A673 (cell line): ENCODE results near the gene EBF4. TPM values are rescaled to one million over a fixed set of nuclear protein-coding genes. Genes with fewer than 3 reads are reported as not detected.

ENCODE experiments used
- BruUV-seq: library from RNA; stranded (reverse); fragments of 400-500 nt; replicated peaks from 2 replicates; lab custom pipeline; 2021; lab: Mats Ljungman, UMichigan
- CTCF ChIA-PET: fragments of 300-600 bp; sonication (Branson Sonifier 250); formaldehyde crosslinking; loops from one replicate; lab custom pipeline; 2022; ENCODE audit warnings: antibody characterized with exemption; lab: Charles Lee
- POLR2A ChIA-PET: fragments of 300-600 bp; sonication (Branson Sonifier 250); formaldehyde crosslinking; loops from one replicate; lab custom pipeline; 2022; ENCODE audit warnings: antibody characterized with exemption; ENCODE audit not compliant: low non-redundant PET; lab: Charles Lee
- DNase-seq: peaks from one replicate; pipeline ENCODE4 v3.0.0-alpha.2; 2015; ENCODE audit warnings: low spot score
- H3K27ac ChIP-seq: fragments of 200-600 bp; sonication (generic); 2 replicates; pipeline ENCODE4 v1.5.1; 2016; ENCODE audit warnings: mixed run types, low read depth, mild to moderate bottlenecking, mixed read lengths, antibody characterized with exemption, low read length; ENCODE audit not compliant: poor library complexity, severe bottlenecking
- H3K27me3 ChIP-seq: fragments of 200-600 bp; sonication (generic); replicated peaks from 2 replicates; pipeline ENCODE4 v1.6.1; 2017; ENCODE audit warnings: mixed run types, low read depth, mild to moderate bottlenecking, mixed read lengths, antibody characterized with exemption, low read length; ENCODE audit not compliant: insufficient read depth, poor library complexity
- H3K36me3 ChIP-seq: fragments of 200-600 bp; sonication (generic); 2 replicates; pipeline ENCODE4 v1.6.1; 2016; ENCODE audit warnings: mixed run types, mild to moderate bottlenecking, mixed read lengths, antibody characterized with exemption, low read length; ENCODE audit not compliant: insufficient read depth, poor library complexity, severe bottlenecking
- H3K4me1 ChIP-seq: fragments of 200-600 bp; sonication (generic); 2 replicates; pipeline ENCODE4 v1.6.1; 2017; ENCODE audit warnings: mixed run types, mild to moderate bottlenecking, mixed read lengths, antibody characterized with exemption, low read length; ENCODE audit not compliant: insufficient read depth, poor library complexity, severe bottlenecking
- H3K4me3 ChIP-seq: fragments of 200-600 bp; sonication (generic); 2 replicates; pipeline ENCODE4 v1.5.1; 2016; ENCODE audit warnings: low read depth, mixed run types, mild to moderate bottlenecking, mixed read lengths, low read length; ENCODE audit not compliant: poor library complexity, severe bottlenecking
- H3K9me3 ChIP-seq: fragments of 200-600 bp; sonication (generic); 2 replicates; pipeline ENCODE4 v1.6.1; 2016; ENCODE audit warnings: mixed run types, low read depth, mild to moderate bottlenecking, mixed read lengths, antibody characterized with exemption, low read length; ENCODE audit not compliant: poor library complexity, severe bottlenecking
- EZH2 ChIP-seq: fragments of 200-600 bp; sonication (generic); IDR thresholded peaks from 2 replicates; pipeline ENCODE4 v1.6.1; 2017; ENCODE audit warnings: borderline replicate concordance, low read depth, mild to moderate bottlenecking, mixed read lengths, antibody characterized with exemption, low read length; ENCODE audit not compliant: poor library complexity, severe bottlenecking
- intact Hi-C: fragments of 100-400 bp; cut with micrococcal nuclease; formaldehyde crosslinking; loops from one replicate; pipeline ENCODE4 v1.10.0; 2022; ENCODE audit not compliant: unreplicated experiment
- total RNA-seq: library from RNA; stranded (reverse); gene quantifications from 2 replicates; pipeline ENCODE4 v1.2.3, GENCODE V29; 2021
- TF ChIP-seq, protein P1 (sequence below): fragments of 300-800, 200-600 bp; sonication (generic); conservative IDR thresholded peaks from 2 replicates; pipeline ENCODE4 v1.5.1; 2017; ENCODE audit warnings: low read depth, mild to moderate bottlenecking, antibody characterized with exemption, low read length, moderate library complexity, mixed read lengths

The EBF4 gene
- total RNA-seq, 1 experiment from 2014 or later = 0.52 TPM

DNA sequence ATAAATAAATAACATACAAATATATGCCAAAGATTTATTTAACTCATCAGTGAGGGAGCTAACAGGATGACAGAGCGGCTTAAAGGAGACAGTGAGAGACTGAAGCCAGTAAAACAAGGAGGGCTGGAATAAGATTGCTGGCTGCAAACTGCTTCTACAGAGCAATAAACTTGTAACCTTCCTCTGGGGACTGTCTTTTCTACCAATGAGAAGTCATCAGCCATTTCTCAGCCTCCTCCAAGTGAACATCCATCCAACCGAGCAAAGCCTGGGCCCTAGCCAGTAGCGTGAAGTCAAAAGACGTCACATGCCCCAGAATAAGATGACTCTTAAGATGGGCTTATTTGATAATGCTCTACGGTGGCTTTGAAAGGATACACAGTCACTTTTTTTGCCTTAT is 65.4 kb downstream of the EBF4 start:
- Histone ChIP-seq H3K9me3 (no peaks in the 10 kb centered on the region), H3K27me3 (peaks cover 5% of the 10 kb centered on the region), H3K36me3 (no peaks in the 10 kb centered on the region), H3K27ac (no peak overlapping the region), H3K4me3 (no peak overlapping the region), H3K4me1 (no peaks in the 10 kb centered on the region)
- CTCF ChIA-PET = no interaction called here
- TF ChIP-seq, protein P1, sequence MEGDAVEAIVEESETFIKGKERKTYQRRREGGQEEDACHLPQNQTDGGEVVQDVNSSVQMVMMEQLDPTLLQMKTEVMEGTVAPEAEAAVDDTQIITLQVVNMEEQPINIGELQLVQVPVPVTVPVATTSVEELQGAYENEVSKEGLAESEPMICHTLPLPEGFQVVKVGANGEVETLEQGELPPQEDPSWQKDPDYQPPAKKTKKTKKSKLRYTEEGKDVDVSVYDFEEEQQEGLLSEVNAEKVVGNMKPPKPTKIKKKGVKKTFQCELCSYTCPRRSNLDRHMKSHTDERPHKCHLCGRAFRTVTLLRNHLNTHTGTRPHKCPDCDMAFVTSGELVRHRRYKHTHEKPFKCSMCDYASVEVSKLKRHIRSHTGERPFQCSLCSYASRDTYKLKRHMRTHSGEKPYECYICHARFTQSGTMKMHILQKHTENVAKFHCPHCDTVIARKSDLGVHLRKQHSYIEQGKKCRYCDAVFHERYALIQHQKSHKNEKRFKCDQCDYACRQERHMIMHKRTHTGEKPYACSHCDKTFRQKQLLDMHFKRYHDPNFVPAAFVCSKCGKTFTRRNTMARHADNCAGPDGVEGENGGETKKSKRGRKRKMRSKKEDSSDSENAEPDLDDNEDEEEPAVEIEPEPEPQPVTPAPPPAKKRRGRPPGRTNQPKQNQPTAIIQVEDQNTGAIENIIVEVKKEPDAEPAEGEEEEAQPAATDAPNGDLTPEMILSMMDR = no peak
- no peak for TF ChIP-seq EZH2
- intact Hi-C loops = loop anchor here (2.0 kb wide), 1 partner anchor 95 kb away; no protein-coding TSS in a partner anchor
- POLR2A ChIA-PET = no interaction called here
- BruUV-seq = no TSS peak
- no peak for DNase-seq

DNA sequence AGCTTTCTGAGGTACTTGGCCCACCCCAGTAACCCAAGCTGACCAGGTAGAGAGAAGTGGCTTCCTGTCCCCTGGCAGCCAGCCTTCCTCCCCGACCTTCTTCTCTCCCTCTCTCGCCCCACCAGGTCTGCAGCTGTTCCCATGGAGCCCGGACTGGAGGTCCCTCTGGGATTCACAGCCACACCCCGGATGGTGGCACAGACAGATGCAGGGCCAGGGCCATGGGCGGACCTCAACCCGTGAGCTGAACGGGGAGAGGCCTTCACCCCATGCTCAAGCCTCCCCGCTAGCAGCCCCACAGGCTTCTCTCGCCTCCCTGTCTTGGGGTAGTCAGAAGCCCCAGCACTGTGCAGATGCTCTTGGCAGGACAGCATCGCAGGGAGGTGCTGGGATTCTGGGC is 66.6 kb downstream of the EBF4 start:
- intact Hi-C loops = no loop called here
- H3K4me3 ChIP-seq = no peak overlapping the region
- H3K27ac ChIP-seq = no peak overlapping the region
- CTCF ChIA-PET = no interaction called here
- H3K9me3 ChIP-seq = no peaks in the 10 kb centered on the region
- DNase-seq = no peak
- H3K36me3 ChIP-seq = no peaks in the 10 kb centered on the region
- POLR2A ChIA-PET = no interaction called here
- H3K27me3 ChIP-seq = no peaks in the 10 kb centered on the region
- BruUV-seq = no TSS peak
- no peaks in the 10 kb centered on the region for H3K4me1 ChIP-seq
- TF ChIP-seq, protein P1 = no peak
- TF ChIP-seq EZH2 = no peak

DNA sequence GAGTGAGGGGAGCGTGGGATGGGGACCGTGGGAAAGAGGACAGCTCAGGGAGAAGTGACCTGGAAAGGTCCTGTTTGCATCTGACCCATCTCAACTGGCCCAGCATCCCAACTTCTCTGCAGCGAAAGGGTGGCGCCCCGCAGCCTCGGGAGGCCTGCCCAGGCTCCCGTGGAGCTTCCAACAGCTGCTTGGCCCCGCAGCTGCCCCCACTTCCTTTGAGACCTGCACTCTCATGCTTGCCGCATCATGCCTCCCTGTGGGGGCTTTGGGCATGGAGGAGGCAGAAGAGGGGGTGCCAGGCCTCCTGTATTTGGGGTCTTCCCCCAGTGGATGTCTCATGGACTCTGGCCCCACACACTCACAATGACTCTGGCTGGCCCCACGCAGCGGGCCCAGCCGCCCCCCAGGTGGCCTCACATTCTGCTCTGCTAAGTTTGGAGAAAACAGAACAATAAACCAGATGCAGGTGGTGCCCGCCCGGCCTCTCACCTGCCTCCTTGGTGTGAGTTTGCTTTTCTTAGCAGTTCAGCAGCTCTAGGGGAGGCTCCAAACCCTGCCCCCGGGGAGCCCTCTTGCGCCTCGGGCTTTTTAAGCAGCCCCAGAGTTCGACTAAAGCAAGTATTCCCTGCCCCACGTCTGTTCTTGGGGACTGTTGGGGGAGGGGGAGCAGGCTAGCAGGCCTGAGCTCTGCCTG is 67.2 kb downstream of the EBF4 start:
- H3K27me3 ChIP-seq = no peaks in the 10 kb centered on the region
- no peak for DNase-seq
- H3K27ac ChIP-seq = no peak overlapping the region
- no peaks in the 10 kb centered on the region for H3K4me1 ChIP-seq
- intact Hi-C loops = no loop called here
- no peak for TF ChIP-seq EZH2
- TF ChIP-seq, protein P1 = no peak
- no peak overlapping the region for H3K4me3 ChIP-seq
- H3K36me3 ChIP-seq = no peaks in the 10 kb centered on the region
- BruUV-seq = no TSS peak
- no peaks in the 10 kb centered on the region for H3K9me3 ChIP-seq
- CTCF ChIA-PET = no interaction called here
- POLR2A ChIA-PET = no interaction called here
